Measurements from ENCODE around the gene CUX1. TPM values are rescaled to one million over a fixed set of nuclear protein-coding genes. Genes with fewer than 3 reads are reported as not detected.

The CUX1 gene
- total and polyA plus RNA-seq, 2 of the 13 experiments (the other 11 are each of a cell fraction or from before 2014, with no cell fraction given), result 13.7 to 14.9 TPM

- no peak for TF ChIP-seq USF2 (IDR thresholded peaks at IDR 0.05; ENCODE audit: low read depth, low read length)
- TF ChIP-seq USF2 (CRISPR knock-in tag; IDR thresholded peaks at IDR 0.05; ENCODE audit: borderline replicate concordance), result no peak
- no peak for TF ChIP-seq MED13 (CRISPR knock-in tag; IDR thresholded peaks at IDR 0.05)
- TF ChIP-seq PRMT3 (CRISPR knock-in tag; IDR thresholded peaks at IDR 0.05; ENCODE audit: borderline replicate concordance, low read depth), result no peak
- no peak for TF ChIP-seq MYC (CRISPR knock-in tag; IDR thresholded peaks at IDR 0.05; ENCODE audit: borderline replicate concordance)
These were observed 95.3 kb downstream of the CUX1 start (continued) for GRCh38 chr7:101912716-101913110.

- ChIA-PET POLR2A (no interaction called here), CTCF (ENCODE audit: low intra/inter-chr PET ratio, low total read pairs) (no interaction called here)
- H3K4me3 ChIP-seq (replicated peaks in 1 of 3; ENCODE audit: insufficient read depth in 1 of 3, low read depth in 2 of 3, low read length in 3 of 3), result no peak overlapping the region
- in situ Hi-C loops (cut with HindIII; ENCODE audit: extremely low pct_ligation_motif_present, low pct_unique_long_range_greater_than_20kb), result no loop called here
- H3K4me1 ChIP-seq (ENCODE audit: insufficient read depth, low read length), result peaks cover 14% of the 10 kb centered on the region
- DNase-seq (ENCODE audit: low spot score) (no peak), FAIRE-seq (no peak), ATAC-seq (no peak)
- peaks cover 19% of the 10 kb centered on the region for H4K20me1 ChIP-seq (ENCODE audit: insufficient read depth, low read length)
- H3K4me2 ChIP-seq (ENCODE audit: low read depth, low read length), result no peak overlapping the region
- intact Hi-C loops (cut with micrococcal nuclease; ENCODE audit: unreplicated experiment), result no loop called here
- peaks cover 11 to 26% of the 10 kb centered on the region in 2 experiments; a peak in 4 of 5 replicates for H3K36me3 ChIP-seq (replicated peaks in 1 of 2; ENCODE audit: control insufficient read depth in 1 of 2, insufficient read depth in 2 of 2, low read length in 2 of 2)
- no peak overlapping the region for H3K9ac ChIP-seq (ENCODE audit: insufficient read depth, low read depth, low read length)
- no peak overlapping the region for H2AFZ ChIP-seq (ENCODE audit: low read length)
- 98% methylated on average over 14 of the region's 24 CpGs for WGBS (ENCODE audit: low lambda C conversion rate)
- peaks cover 22% of the 10 kb centered on the region for H3K79me2 ChIP-seq (ENCODE audit: insufficient read depth, low read length)
- no peaks in the 10 kb centered on the region for H3K27me3 ChIP-seq (ENCODE audit: control insufficient read depth in 1 of 2, insufficient read depth in 2 of 2, low read length in 2 of 2)
- BruUV-seq (replicated peaks), result no TSS peak
- H3K9me3 ChIP-seq (ENCODE audit: low read length), result no peaks in the 10 kb centered on the region
- H3K27ac ChIP-seq (ENCODE audit: extremely low read length, insufficient read depth, low read length), result no peak overlapping the region
- TF ChIP-seq ZFYVE20 (CRISPR knock-in tag; IDR thresholded peaks at IDR 0.05; ENCODE audit: borderline replicate concordance, low read depth), result no peak
- TF ChIP-seq ZBTB3 (CRISPR knock-in tag; IDR thresholded peaks at IDR 0.05; ENCODE audit: borderline replicate concordance, low read depth), result no peak
- TF ChIP-seq POGK (CRISPR knock-in tag; conservative IDR thresholded peaks at IDR 0.05), result no peak
- TF ChIP-seq ZBTB1 (CRISPR knock-in tag; IDR thresholded peaks at IDR 0.05; ENCODE audit: borderline replicate concordance), result no peak
- TF ChIP-seq CREM (IDR thresholded peaks at IDR 0.05), result no peak
- TF ChIP-seq CREM (CRISPR knock-in tag; IDR thresholded peaks at IDR 0.05), result no peak
- no peak for TF ChIP-seq ZNF225 (CRISPR knock-in tag; IDR thresholded peaks at IDR 0.05)
- no peak for TF ChIP-seq ZBTB49 (CRISPR knock-in tag; IDR thresholded peaks at IDR 0.05; ENCODE audit: borderline replicate concordance)
- TF ChIP-seq ZFX (CRISPR knock-in tag; IDR thresholded peaks at IDR 0.05; ENCODE audit: low read depth), result no peak
- TF ChIP-seq ZNF121 (CRISPR knock-in tag; IDR thresholded peaks at IDR 0.05), result no peak
- no peak for TF ChIP-seq KMT2B (CRISPR knock-in tag; IDR thresholded peaks at IDR 0.05)
- no peak for TF ChIP-seq ZMAT3 (CRISPR knock-in tag; conservative IDR thresholded peaks at IDR 0.05)
- no peak for TF ChIP-seq TARDBP (CRISPR knock-in tag; IDR thresholded peaks at IDR 0.05)
- no peak for TF ChIP-seq ZNF431 (CRISPR knock-in tag; IDR thresholded peaks at IDR 0.05; ENCODE audit: borderline replicate concordance, low read depth)
These were observed 95.9 kb downstream of the CUX1 start for GRCh38 chr7:101913247-101913721.
